MCF 10A (cell line): ENCODE measurements around the gene ABI1. TPM values are rescaled to one million over a fixed set of nuclear protein-coding genes. Genes with fewer than 3 reads are reported as not detected.

Source experiments
- BruUV-seq: library from RNA; stranded (reverse); fragments of 400-500 nt; replicated peaks from 2 replicates; lab custom pipeline; 2021; lab: Mats Ljungman, UMichigan
- CTCF ChIA-PET: fragments of 300-600 bp; sonication (Branson Sonifier 250); formaldehyde crosslinking; extraction: SDS; loops from one replicate; lab custom pipeline; 2021; ENCODE audit warnings: antibody characterized with exemption, inconsistent platforms; lab: Yijun Ruan, JAX
- POLR2A ChIA-PET: fragments of 300-600, 350-650 bp; sonication (Branson Sonifier 250); formaldehyde crosslinking; extraction: SDS; loops from one replicate; lab custom pipeline; 2020; ENCODE audit warnings: antibody characterized with exemption, inconsistent platforms; lab: Yijun Ruan, JAX
- DNase-seq: peaks from one replicate; pipeline ENCODE4 v3.0.0-alpha.2; 2018; ENCODE audit not compliant: unreplicated experiment
- H3K27ac Mint-ChIP-seq: one replicate; pipeline ENCODE4 v1.8.0; 2022; ENCODE audit warnings: mild to moderate bottlenecking, low read depth, mixed read lengths; ENCODE audit not compliant: unreplicated experiment
- H3K27me3 Mint-ChIP-seq: one replicate; pipeline ENCODE4 v1.8.0; 2022; ENCODE audit warnings: mixed read lengths; ENCODE audit not compliant: insufficient read depth, unreplicated experiment
- H3K36me3 Mint-ChIP-seq: one replicate; pipeline ENCODE4 v1.8.0; 2022; ENCODE audit warnings: mild to moderate bottlenecking, moderate library complexity, mixed read lengths; ENCODE audit not compliant: insufficient read depth, unreplicated experiment
- H3K4me1 Mint-ChIP-seq: one replicate; pipeline ENCODE4 v1.8.0; 2022; ENCODE audit warnings: mixed read lengths; ENCODE audit not compliant: insufficient read depth, unreplicated experiment
- H3K4me3 Mint-ChIP-seq: one replicate; pipeline ENCODE4 v1.8.0; 2022; ENCODE audit warnings: mild to moderate bottlenecking, moderate library complexity, mixed read lengths; ENCODE audit not compliant: unreplicated experiment
- H3K9me3 Mint-ChIP-seq: one replicate; pipeline ENCODE4 v1.8.0; 2022; ENCODE audit warnings: mixed read lengths; ENCODE audit not compliant: unreplicated experiment
- CTCF ChIP-seq: fragments of 200-600 bp; IDR thresholded peaks from one replicate; pipeline ENCODE4 v1.8.0; 2022; ENCODE audit warnings: antibody characterized with exemption, mild to moderate bottlenecking; ENCODE audit not compliant: unreplicated experiment
- intact Hi-C: fragments of 100-400 bp; cut with micrococcal nuclease; formaldehyde crosslinking; loops from 2 replicates; pipeline ENCODE4 v1.14.1; 2022
- total RNA-seq: library from RNA; stranded (reverse); gene quantifications from 2 replicates; pipeline ENCODE4 v1.2.3, GENCODE V29; 2022

Gene ABI1
- total RNA-seq, 1 experiment from 2014 or later: 53.0 TPM

- ChIA-PET POLR2A (no interaction called here), CTCF (no interaction called here)
- no peak for DNase-seq
- no peak overlapping the region for H3K27ac Mint-ChIP-seq
- H3K27me3 Mint-ChIP-seq: no peaks in the 10 kb centered on the region
- no peak overlapping the region for H3K4me3 Mint-ChIP-seq
- intact Hi-C loops: no loop called here
- no TSS peak for BruUV-seq
- peaks cover 11% of the 10 kb centered on the region for H3K4me1 Mint-ChIP-seq
- H3K9me3 Mint-ChIP-seq: no peaks in the 10 kb centered on the region
- no peak for TF ChIP-seq CTCF
- H3K36me3 Mint-ChIP-seq: peaks cover 10% of the 10 kb centered on the region
Measured at GRCh38 chr10:26821699-26822570, 38.8 kb downstream of the ABI1 start.

DNA sequence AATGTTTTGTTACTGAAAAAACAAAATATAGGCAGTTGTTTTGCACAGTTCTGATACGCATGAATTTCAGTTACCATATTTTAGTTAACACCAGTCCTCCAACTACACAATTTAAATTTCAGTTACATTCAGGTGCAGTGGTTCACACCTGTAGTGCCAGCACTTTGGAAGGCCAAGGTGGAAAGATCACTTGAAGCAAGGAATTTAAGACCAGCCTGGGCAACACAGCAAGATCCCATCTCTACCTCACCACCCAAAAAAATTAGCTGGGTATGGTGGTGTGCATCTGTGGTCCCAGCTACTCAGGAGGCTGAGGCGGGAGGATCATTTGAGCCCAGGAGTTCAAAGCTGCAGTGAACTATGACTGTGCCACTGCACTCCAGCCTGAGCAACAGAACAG lies 45.3 kb downstream of the ABI1 start:
- intact Hi-C loops: no loop called here
- TF ChIP-seq CTCF: no peak
- peaks cover 12% of the 10 kb centered on the region for H3K4me1 Mint-ChIP-seq
- BruUV-seq: no TSS peak
- peaks cover 8% of the 10 kb centered on the region for H3K36me3 Mint-ChIP-seq
- H3K27ac Mint-ChIP-seq: no peak overlapping the region
- ChIA-PET CTCF (no interaction called here), POLR2A (interaction anchor here (1.2 kb wide), 1 partner anchor 45 kb away, joined by 3 read pairs; the partner anchor contains the start of gene ABI1)
- H3K27me3 Mint-ChIP-seq: no peaks in the 10 kb centered on the region
- no peak overlapping the region for H3K4me3 Mint-ChIP-seq
- no peak for DNase-seq
- no peaks in the 10 kb centered on the region for H3K9me3 Mint-ChIP-seq

GRCh38 chr10:26810435-26811026 lies 50.2 kb downstream of the ABI1 start:
- DNase-seq: no peak
- Mint-ChIP-seq H3K9me3 (no peaks in the 10 kb centered on the region), H3K27ac (no peak overlapping the region), H3K4me3 (no peak overlapping the region), H3K4me1 (peaks cover 8% of the 10 kb centered on the region), H3K27me3 (no peaks in the 10 kb centered on the region), H3K36me3 (no peaks in the 10 kb centered on the region)
- POLR2A ChIA-PET: no interaction called here
- CTCF ChIA-PET: interaction anchor here (0.6 to 0.7 kb wide), 2 partner anchors 68 to 1713 kb away, joined by 3 read pairs; no protein-coding TSS in a partner anchor
- BruUV-seq: no TSS peak
- intact Hi-C loops: no loop called here
- no peak for TF ChIP-seq CTCF

DNA sequence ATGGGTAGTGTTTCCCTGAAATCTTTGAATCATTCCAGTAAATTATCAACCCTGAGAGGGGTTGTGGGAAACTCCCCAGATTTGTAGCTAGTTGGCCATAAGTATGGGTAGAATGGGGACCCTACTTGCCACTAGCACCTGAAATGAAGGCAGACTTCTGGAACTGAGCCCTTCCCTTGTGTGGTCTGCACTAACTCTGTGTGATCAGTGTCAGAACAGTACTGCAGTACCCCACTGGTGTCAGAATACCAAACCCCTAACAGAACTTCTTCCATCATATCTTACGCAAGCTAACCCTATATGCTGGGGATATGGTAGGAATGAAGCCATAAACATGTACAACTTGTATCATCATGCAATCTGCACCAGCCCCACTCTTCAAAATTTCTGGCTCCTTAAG lies 50.8 kb downstream of the ABI1 start:
- no peaks in the 10 kb centered on the region for H3K9me3 Mint-ChIP-seq
- ChIA-PET POLR2A (no interaction called here), CTCF (interaction anchor here (0.9 kb wide), 1 partner anchor 13 kb away, joined by 4 read pairs; no protein-coding TSS in a partner anchor)
- H3K4me3 Mint-ChIP-seq: no peak overlapping the region
- BruUV-seq: no TSS peak
- H3K27ac Mint-ChIP-seq: no peak overlapping the region
- intact Hi-C loops: no loop called here
- no peak for DNase-seq
- H3K27me3 Mint-ChIP-seq: no peaks in the 10 kb centered on the region
- H3K36me3 Mint-ChIP-seq: no peaks in the 10 kb centered on the region
- H3K4me1 Mint-ChIP-seq: peaks cover 9% of the 10 kb centered on the region
- no peak for TF ChIP-seq CTCF
